ENCODE results near the gene LRIG2. TPM values are rescaled to one million over a fixed set of nuclear protein-coding genes. Genes with fewer than 3 reads are reported as not detected.
A peak's percentile ranks its signal among the peaks of the same experiment; 100 is the strongest.
"Not testable (repeated sequence)": the region's sequence is repeated elsewhere in the genome, so short reads cannot be mapped to it uniquely, and the experiment has no call there.

Gene LRIG2
- total RNA-seq (2022) (10.7 and 14.4 TPM in 2 replicates), Bru-seq, nascent RNA (percentile 80 among the genes with signal in this experiment), BruChase-seq, experiment 1, labeled RNA remaining after a 2-hour chase (percentile 87 among the genes with signal in this experiment), BruChase-seq, experiment 2, labeled RNA remaining after a 6-hour chase (percentile 80 among the genes with signal in this experiment)
- long read RNA-seq, full-length matches to known transcripts = 3 of 13 reads
- long read RNA-seq, partial matches to known transcripts = 6 of 13 reads
- long read RNA-seq, other reads (novel, unspliced or antisense) = 4 of 13 reads

GRCh38 chr1:113072757-113073478, at the start of gene LRIG2:
TSS of gene LRIG2 (plus strand) at chr1:113073198. CDS start at chr1:113073407, 209 bp downstream.
- Mint-ChIP-seq H3K4me3 (ENCODE audit: unreplicated experiment) (peak within 1 kb of the TSS; percentile 85), H3K36me3 (ENCODE audit: insufficient read depth, unreplicated experiment) (peaks cover 11% of the 10 kb centered on the region), H3K27me3 (ENCODE audit: insufficient read depth, unreplicated experiment) (no peaks in the 10 kb centered on the region), H3K9me3 (ENCODE audit: unreplicated experiment) (no peaks in the 10 kb centered on the region), H3K27ac (ENCODE audit: unreplicated experiment) (peak within 1 kb of the TSS; percentile 80), H3K4me1 (ENCODE audit: low read depth, unreplicated experiment) (no peaks in the 10 kb centered on the region)
- no peaks in the 10 kb centered on the region for H3K9me3 ChIP-seq
- peak within 1 kb of the TSS; percentile 92 for H3K4me3 ChIP-seq (ENCODE audit: low read depth, low read length)
- intact Hi-C loops (cut with micrococcal nuclease; ENCODE audit: unreplicated experiment) = loop anchor here (2.0 to 5.0 kb wide), 7 partner anchors 30 to 604 kb away; partner anchors contain the start of gene MAGI3
- ChIA-PET POLR2A (interaction anchor here (0.5 to 2.1 kb wide), 10 partner anchors 16 to 396 kb away, joined by 3 to 10 read pairs (median 4); partner anchors contain the start of gene SLC16A1), CTCF (interaction anchor here (0.5 to 2.7 kb wide), 39 partner anchors 14 to 820 kb away, joined by 3 to 34 read pairs (median 4); partner anchors contain the start of genes MAGI3, PPM1J, RSBN1 and SLC16A1)
- TSS peak; percentile 59 for BruUV-seq (replicated peaks)
- TF ChIP-seq CTCF (IDR thresholded peaks at IDR 0.05; ENCODE audit: insufficient read depth in 1 of 2, low read depth in 1 of 2, low read length in 1 of 2, severe bottlenecking in 1 of 2, unreplicated experiment in 1 of 2) = peak; percentile 45 to 56
- H3K27me3 ChIP-seq (replicated peaks; ENCODE audit: control insufficient read depth, insufficient read depth, low read length) = no peaks in the 10 kb centered on the region
- H3K4me1 ChIP-seq = peaks cover 5% of the 10 kb centered on the region
- peak; percentile 96 to 98 for DNase-seq
- no peaks in the 10 kb centered on the region for H3K36me3 ChIP-seq (ENCODE audit: control insufficient read depth, insufficient read depth, low read length)

GRCh38 chr1:113023316-113023715, 49.7 kb upstream of the LRIG2 start:
- H3K27me3 Mint-ChIP-seq (ENCODE audit: insufficient read depth, unreplicated experiment); CTCF ChIA-PET; intact Hi-C loops (cut with micrococcal nuclease; ENCODE audit: unreplicated experiment); H3K9me3 ChIP-seq; H3K4me3 Mint-ChIP-seq (ENCODE audit: unreplicated experiment); H3K27me3 ChIP-seq (replicated peaks; ENCODE audit: control insufficient read depth, insufficient read depth, low read length); DNase-seq; H3K27ac Mint-ChIP-seq (ENCODE audit: unreplicated experiment); POLR2A ChIA-PET; H3K36me3 ChIP-seq (ENCODE audit: control insufficient read depth, insufficient read depth, low read length); BruUV-seq (replicated peaks); H3K4me3 ChIP-seq (ENCODE audit: low read depth, low read length); H3K9me3 Mint-ChIP-seq (ENCODE audit: unreplicated experiment); H3K36me3 Mint-ChIP-seq (ENCODE audit: insufficient read depth, unreplicated experiment): not testable (repeated sequence)
- H3K4me1 Mint-ChIP-seq (ENCODE audit: low read depth, unreplicated experiment) = peaks cover 21% of the 10 kb centered on the region
- peaks cover 12% of the 10 kb centered on the region for H3K4me1 ChIP-seq

- peaks cover 22% of the 10 kb centered on the region for H3K4me1 Mint-ChIP-seq (ENCODE audit: low read depth, unreplicated experiment)
- no peaks in the 10 kb centered on the region for H3K27me3 Mint-ChIP-seq (ENCODE audit: insufficient read depth, unreplicated experiment)
- intact Hi-C loops (cut with micrococcal nuclease; ENCODE audit: unreplicated experiment) = no loop called here
- no peak overlapping the region for H3K4me3 ChIP-seq (ENCODE audit: low read depth, low read length)
- POLR2A ChIA-PET = interaction anchor here (1.2 kb wide), 1 partner anchor 16 kb away, joined by 3 read pairs; no protein-coding TSS in a partner anchor
- H3K4me1 ChIP-seq = 0 out of 2 replicates have a peak, but pooled peaks cover 4% of the 10 kb centered on the region
- no peak overlapping the region for H3K4me3 Mint-ChIP-seq (ENCODE audit: unreplicated experiment)
- H3K9me3 Mint-ChIP-seq (ENCODE audit: unreplicated experiment) = no peaks in the 10 kb centered on the region
- DNase-seq = no peak
- H3K27ac Mint-ChIP-seq (ENCODE audit: unreplicated experiment) = no peak overlapping the region
- H3K36me3 Mint-ChIP-seq (ENCODE audit: insufficient read depth, unreplicated experiment) = no peaks in the 10 kb centered on the region
- CTCF ChIA-PET = interaction anchor here (1.2 to 1.3 kb wide), 2 partner anchors 15 to 46 kb away, joined by 4 to 8 read pairs; partner anchors contain the start of gene LRIG2
- TF ChIP-seq CTCF (IDR thresholded peaks at IDR 0.05; ENCODE audit: insufficient read depth in 1 of 2, low read depth in 1 of 2, low read length in 1 of 2, severe bottlenecking in 1 of 2, unreplicated experiment in 1 of 2) = no peak
- H3K27me3 ChIP-seq (replicated peaks; ENCODE audit: control insufficient read depth, insufficient read depth, low read length) = no peaks in the 10 kb centered on the region
- H3K9me3 ChIP-seq = no peaks in the 10 kb centered on the region
- BruUV-seq (replicated peaks) = no TSS peak
- H3K36me3 ChIP-seq (ENCODE audit: control insufficient read depth, insufficient read depth, low read length) = no peaks in the 10 kb centered on the region
Observed at GRCh38 chr1:113027007-113027406, 46.0 kb upstream of the LRIG2 start.
